ENCODE results near the gene FASLG.
"Not testable (repeated sequence)": the region's sequence is repeated elsewhere in the genome, so short reads cannot be mapped to it uniquely, and the experiment has no call there.

The FASLG gene

DNA sequence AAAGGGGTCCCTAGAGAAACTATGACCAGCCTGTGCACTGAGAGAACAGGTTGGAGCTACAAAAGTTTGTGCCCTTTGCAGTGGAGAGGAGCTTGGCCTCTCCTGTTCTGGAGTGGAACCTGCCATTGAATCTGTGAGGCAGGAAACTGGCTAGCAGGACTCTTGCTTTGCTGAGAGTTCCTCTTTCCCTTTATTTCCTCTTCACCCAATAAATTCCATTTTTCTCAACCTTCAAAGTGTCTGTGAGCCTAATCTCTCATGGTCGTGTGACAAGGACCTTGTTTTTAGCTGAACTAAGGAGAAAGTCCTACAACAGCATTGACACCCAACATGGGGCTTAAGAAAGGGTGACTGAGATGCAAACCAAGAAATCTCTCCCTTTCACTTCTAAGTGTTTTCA is 42.7 kb upstream of the FASLG start:
- no peak overlapping the region for H3K4me2 ChIP-seq (ENCODE audit: low read length)
- H3F3A ChIP-seq (ENCODE audit: insufficient read depth, low read length), result no peaks in the 10 kb centered on the region
- H3K27ac ChIP-seq (ENCODE audit: low read depth, low read length, poor library complexity, severe bottlenecking), result no peak overlapping the region
- TF ChIP-seq CTCF (IDR thresholded peaks at IDR 0.05; ENCODE audit: low read length), result no peak
- TF ChIP-seq EZH2 (IDR thresholded peaks at IDR 0.05; ENCODE audit: borderline replicate concordance, low read length), result no peak
- H3K9me2 ChIP-seq (ENCODE audit: low read depth, low read length), result no peaks in the 10 kb centered on the region
- no peaks in the 10 kb centered on the region for H3K4me1 ChIP-seq (ENCODE audit: insufficient read depth, low read length, severe bottlenecking)
- H3K4me3 ChIP-seq (ENCODE audit: low read depth, low read length, poor library complexity, severe bottlenecking), result no peak overlapping the region
- no peak overlapping the region for H3K9ac ChIP-seq (ENCODE audit: low read length)
- no peaks in the 10 kb centered on the region for H3K27me3 ChIP-seq (ENCODE audit: insufficient read depth, low read length)
- no peak overlapping the region for H2AFZ ChIP-seq (ENCODE audit: low read length)
- no peaks in the 10 kb centered on the region for H3K9me3 ChIP-seq (ENCODE audit: low read length)
- peaks cover 6% of the 10 kb centered on the region; the same call in 1 of the 2 replicates for H3K36me3 ChIP-seq (ENCODE audit: insufficient read depth, low read length)
- no peaks in the 10 kb centered on the region for H4K20me1 ChIP-seq (ENCODE audit: insufficient read depth, low read length)
- H3K79me2 ChIP-seq (ENCODE audit: insufficient read depth, low read length), result no peaks in the 10 kb centered on the region

- TF ChIP-seq CTCF (IDR thresholded peaks at IDR 0.05; ENCODE audit: low read length) (no peak), EZH2 (IDR thresholded peaks at IDR 0.05; ENCODE audit: borderline replicate concordance, low read length) (no peak)
- no peaks in the 10 kb centered on the region for H3K79me2 ChIP-seq (ENCODE audit: insufficient read depth, low read length)
- H3K27ac ChIP-seq (ENCODE audit: low read depth, low read length, poor library complexity, severe bottlenecking), result no peak overlapping the region
- no peak overlapping the region for H2AFZ ChIP-seq (ENCODE audit: low read length)
- no peak overlapping the region for H3K4me2 ChIP-seq (ENCODE audit: low read length)
- H3K9ac ChIP-seq (ENCODE audit: low read length), result no peak overlapping the region
- no peaks in the 10 kb centered on the region for H3F3A ChIP-seq (ENCODE audit: insufficient read depth, low read length)
- H3K9me3 ChIP-seq (ENCODE audit: low read length), result no peaks in the 10 kb centered on the region
- no peaks in the 10 kb centered on the region for H3K4me1 ChIP-seq (ENCODE audit: insufficient read depth, low read length, severe bottlenecking)
- no peaks in the 10 kb centered on the region for H3K9me2 ChIP-seq (ENCODE audit: low read depth, low read length)
- no peaks in the 10 kb centered on the region for H4K20me1 ChIP-seq (ENCODE audit: insufficient read depth, low read length)
- H3K4me3 ChIP-seq (ENCODE audit: low read depth, low read length, poor library complexity, severe bottlenecking), result no peak overlapping the region
- peaks cover 2% of the 10 kb centered on the region; the same call in 1 of the 2 replicates for H3K36me3 ChIP-seq (ENCODE audit: insufficient read depth, low read length)
- no peaks in the 10 kb centered on the region; the same call in 1 of the 2 replicates for H3K27me3 ChIP-seq (ENCODE audit: insufficient read depth, low read length)
Measured at GRCh38 chr1:172616636-172617035, 42.3 kb upstream of the FASLG start.

DNA sequence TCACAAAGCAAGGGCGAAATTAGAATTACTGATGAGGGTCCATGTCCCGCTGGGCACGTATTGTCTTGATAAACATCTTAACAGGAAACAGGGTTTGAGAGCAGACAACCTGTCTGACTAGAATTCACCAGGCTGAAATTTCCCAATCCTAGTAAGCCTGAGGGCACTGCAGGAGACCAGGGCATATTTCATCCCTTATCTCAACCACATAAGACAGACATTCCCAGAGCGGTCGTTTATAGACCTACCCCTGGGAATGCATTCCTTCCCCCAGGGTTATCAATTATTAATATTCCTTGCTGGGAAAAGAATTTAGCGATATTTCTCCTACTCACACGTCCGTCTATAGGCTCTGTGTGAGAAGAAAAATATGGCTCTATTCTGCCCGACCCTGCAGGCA is 38.3 kb upstream of the FASLG start:
- not testable (repeated sequence) for H4K20me1 ChIP-seq (ENCODE audit: insufficient read depth, low read length); H3K4me1 ChIP-seq (ENCODE audit: insufficient read depth, low read length, severe bottlenecking); H3K9me2 ChIP-seq (ENCODE audit: low read depth, low read length); H3K79me2 ChIP-seq (ENCODE audit: insufficient read depth, low read length); H3F3A ChIP-seq (ENCODE audit: insufficient read depth, low read length); H3K4me2 ChIP-seq (ENCODE audit: low read length); H3K9me3 ChIP-seq (ENCODE audit: low read length); H3K36me3 ChIP-seq (ENCODE audit: insufficient read depth, low read length); H3K27me3 ChIP-seq (ENCODE audit: insufficient read depth, low read length); H2AFZ ChIP-seq (ENCODE audit: low read length); H3K4me3 ChIP-seq (ENCODE audit: low read depth, low read length, poor library complexity, severe bottlenecking); H3K9ac ChIP-seq (ENCODE audit: low read length); H3K27ac ChIP-seq (ENCODE audit: low read depth, low read length, poor library complexity, severe bottlenecking)

- Histone ChIP-seq H3K9me2 (ENCODE audit: low read depth, low read length) (no peaks in the 10 kb centered on the region), H3K9me3 (ENCODE audit: low read length) (no peaks in the 10 kb centered on the region), H3K4me2 (ENCODE audit: low read length) (no peak overlapping the region), H2AFZ (ENCODE audit: low read length) (no peak overlapping the region), H3K79me2 (ENCODE audit: insufficient read depth, low read length) (no peaks in the 10 kb centered on the region), H3K4me3 (ENCODE audit: low read depth, low read length, poor library complexity, severe bottlenecking) (no peak overlapping the region), H3K36me3 (ENCODE audit: insufficient read depth, low read length) (no peaks in the 10 kb centered on the region), H3K27ac (ENCODE audit: low read depth, low read length, poor library complexity, severe bottlenecking) (no peak overlapping the region), H3K9ac (ENCODE audit: low read length) (no peak overlapping the region), H4K20me1 (ENCODE audit: insufficient read depth, low read length) (no peaks in the 10 kb centered on the region), H3K4me1 (ENCODE audit: insufficient read depth, low read length, severe bottlenecking) (no peaks in the 10 kb centered on the region), H3F3A (ENCODE audit: insufficient read depth, low read length) (no peaks in the 10 kb centered on the region), H3K27me3 (ENCODE audit: insufficient read depth, low read length) (no peaks in the 10 kb centered on the region; the same call in 1 of the 2 replicates)
- TF ChIP-seq EZH2 (IDR thresholded peaks at IDR 0.05; ENCODE audit: borderline replicate concordance, low read length) (no peak), CTCF (IDR thresholded peaks at IDR 0.05; ENCODE audit: low read length) (no peak)
Measured at GRCh38 chr1:172622541-172622940, 36.4 kb upstream of the FASLG start.
